GM21423 (cell line): ENCODE data around the gene GGNBP2.
"Not testable (repeated sequence)": the region's sequence is repeated elsewhere in the genome, so short reads cannot be mapped to it uniquely, and the experiment has no call there.

Experiments used
- ATAC-seq: cut with Tn5 transposase; IDR thresholded peaks from one replicate; pipeline ENCODE4 v1.9.1; 2021; ENCODE audit warnings: mild to moderate bottlenecking, moderate library complexity; ENCODE audit not compliant: unreplicated experiment

GGNBP2 gene

DNA sequence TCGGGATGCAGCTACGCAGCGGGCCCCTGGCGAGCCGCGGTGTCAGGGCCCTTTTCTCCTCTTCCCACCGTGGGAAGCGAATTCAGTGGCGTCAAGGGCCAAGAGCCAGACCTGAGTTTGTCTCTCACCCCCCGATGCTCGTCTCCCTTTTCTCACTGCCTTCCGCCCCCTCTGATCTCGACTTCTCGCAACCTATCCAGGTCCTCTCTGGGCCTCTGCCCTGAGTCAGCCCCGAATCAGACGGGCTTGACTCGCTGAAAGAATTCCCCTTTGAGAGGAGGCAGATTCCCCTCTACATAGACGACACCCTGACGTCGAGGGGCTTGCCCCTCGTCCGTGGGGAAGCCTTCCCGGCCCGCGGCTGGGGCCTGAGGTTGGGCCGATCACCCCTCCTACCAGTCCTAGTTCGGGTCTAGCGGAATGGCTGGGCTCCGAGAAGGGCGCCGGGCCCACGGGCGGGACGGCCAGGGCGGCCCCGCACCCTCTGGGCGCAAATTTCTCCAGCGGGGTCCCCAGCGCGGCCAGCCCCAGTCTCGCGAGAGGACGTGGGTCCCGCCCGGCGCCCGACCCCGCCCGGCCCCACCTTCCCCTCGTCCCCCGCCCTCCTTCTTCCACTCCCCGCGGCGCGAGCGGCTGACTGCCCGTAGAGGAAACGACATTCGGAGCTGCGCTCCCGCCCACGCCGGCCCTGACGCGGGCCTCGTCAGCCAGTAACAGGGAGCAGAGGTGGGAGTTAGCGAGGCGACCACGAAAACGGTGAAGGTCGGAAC lies at the start of gene GGNBP2:
Gene GGNBP2, plus strand, starts transcription at position 613 of the 770 bp plus-strand sequence. CDS start 806 bp downstream, outside the sequence.
- ATAC-seq: peak; percentile 43

DNA sequence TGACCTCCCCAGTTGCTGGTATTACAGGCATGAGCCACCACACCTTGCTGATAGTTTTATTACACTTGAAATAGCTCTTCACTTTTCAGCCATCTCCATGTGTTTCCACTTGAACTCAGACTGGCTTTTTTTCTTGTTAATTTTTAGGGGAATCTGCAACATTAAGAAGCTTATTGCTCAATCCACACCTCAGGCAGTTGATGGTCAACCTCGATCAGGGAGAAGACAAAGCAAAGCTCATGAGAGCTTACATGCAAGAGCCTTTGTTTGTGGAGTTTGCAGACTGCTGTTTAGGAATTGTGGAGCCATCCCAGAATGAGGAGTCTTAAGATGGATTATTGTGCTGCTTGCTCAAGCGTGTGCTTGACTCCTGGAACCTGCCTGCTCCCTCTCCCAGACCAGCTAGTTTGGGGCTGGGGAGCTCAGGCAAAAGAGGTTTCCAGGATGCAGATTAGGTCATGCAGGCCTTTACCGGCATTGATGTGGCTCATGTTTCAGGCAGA lies 49.6 kb upstream of the GGNBP2 start:
- ATAC-seq: no peak

DNA sequence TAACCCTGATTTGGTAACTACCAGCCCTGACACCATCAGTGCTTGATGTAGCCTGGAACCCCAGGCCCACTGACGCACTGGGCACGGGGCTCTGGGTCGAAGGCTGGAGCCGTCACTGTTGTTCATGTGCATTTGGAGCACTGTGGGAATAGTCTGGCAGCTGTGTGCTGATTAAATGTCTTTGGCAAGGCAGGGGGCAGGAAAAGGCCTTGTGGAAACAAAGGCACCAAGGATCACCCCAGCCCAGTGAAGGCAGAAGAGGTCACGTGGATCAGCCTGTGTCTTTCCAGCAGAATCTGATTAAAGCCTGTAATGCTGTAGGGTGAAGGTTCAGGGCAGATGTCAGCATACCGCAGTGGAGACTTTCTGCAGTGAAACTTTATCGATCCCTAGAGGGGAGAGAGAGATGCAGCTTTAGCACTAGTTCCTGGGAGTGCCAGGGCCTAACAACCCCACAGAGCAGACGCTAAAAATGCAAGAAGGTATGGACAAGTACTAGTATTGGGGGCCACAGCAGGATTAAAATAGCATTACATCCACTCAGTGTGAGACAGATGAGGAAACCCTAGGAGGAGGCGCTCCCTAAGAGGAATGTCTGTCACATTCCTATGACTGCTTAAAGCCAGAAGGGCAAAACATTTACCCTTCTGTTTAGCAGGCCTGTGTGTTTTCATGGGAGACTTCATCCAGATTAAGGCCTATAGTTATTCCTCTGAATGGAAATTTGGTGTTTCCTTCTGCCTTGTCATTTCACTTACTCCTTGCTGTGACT lies 48.5 kb upstream of the GGNBP2 start:
- no peak for ATAC-seq

GRCh38 chr17:36498155-36498554 lies 46.6 kb upstream of the GGNBP2 start:
- no peak for ATAC-seq

GRCh38 chr17:36498560-36499300 lies 46.0 kb upstream of the GGNBP2 start:
- ATAC-seq: no peak

GRCh38 chr17:36500745-36501225 lies 43.9 kb upstream of the GGNBP2 start:
- no peak for ATAC-seq

- ATAC-seq: no peak
Measured at GRCh38 chr17:36501351-36501750, 43.4 kb upstream of the GGNBP2 start.

DNA sequence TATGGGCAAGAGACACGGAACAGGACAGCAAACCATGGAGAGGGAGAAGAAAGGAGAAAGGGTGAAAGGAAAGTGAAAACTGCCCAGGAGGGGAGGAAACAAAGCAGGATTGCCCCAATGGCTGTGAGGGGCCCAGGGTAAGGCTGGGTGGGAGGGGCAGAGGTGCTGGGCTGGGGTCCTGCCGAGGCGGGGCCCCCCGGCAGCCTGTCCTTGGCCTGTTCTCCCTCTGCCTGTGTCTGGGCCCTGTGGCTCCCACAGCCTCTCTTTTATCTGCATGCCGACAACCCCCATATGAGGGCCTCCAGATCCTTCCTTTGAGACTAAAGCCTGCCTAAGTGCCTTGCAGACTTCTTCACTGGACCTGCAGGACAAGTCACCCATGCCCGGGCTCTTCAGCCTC lies 42.8 kb upstream of the GGNBP2 start:
- ATAC-seq: no peak

- ATAC-seq: no peak
Measured at GRCh38 chr17:36503456-36504155, 41.1 kb upstream of the GGNBP2 start.

DNA sequence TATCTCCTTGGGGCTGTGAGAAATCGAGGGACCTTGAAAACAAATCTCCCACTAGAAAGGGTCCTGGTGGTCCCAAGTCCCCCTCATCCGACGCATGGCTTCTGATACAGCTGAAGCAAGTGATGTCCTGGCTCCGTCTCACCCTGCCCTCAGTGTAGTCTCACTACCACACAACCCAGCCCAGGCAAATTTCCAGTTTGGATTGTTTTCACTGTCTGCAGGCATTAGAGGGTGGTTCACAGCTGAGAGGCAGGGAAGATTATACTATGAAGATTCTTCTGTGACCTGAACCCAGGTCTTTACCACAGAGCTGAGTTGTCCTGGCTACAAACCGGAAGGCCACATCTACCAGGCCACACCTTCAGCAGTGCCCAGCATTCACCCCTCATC lies 40.6 kb upstream of the GGNBP2 start:
- ATAC-seq: no peak

DNA sequence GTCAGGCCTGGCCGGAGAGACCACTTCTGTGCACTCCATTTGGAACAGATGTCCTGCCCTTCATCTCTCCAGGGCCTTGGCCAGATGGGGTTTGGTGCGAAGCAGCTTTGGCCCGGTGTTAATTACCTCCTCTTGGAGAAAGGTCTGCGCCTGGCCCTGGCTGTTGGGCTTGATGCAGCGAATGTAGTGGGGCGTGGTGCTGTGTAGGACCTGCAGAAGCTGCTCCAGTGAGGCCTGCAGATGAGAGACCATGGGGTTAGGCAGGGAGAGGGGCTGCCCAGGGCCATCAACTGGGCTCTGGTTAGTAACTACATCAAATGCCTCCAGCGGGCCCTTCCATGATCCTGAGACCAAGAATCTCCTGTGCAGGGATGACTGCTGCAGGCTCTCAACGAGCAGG lies 39.5 kb upstream of the GGNBP2 start:
- no peak for ATAC-seq

DNA sequence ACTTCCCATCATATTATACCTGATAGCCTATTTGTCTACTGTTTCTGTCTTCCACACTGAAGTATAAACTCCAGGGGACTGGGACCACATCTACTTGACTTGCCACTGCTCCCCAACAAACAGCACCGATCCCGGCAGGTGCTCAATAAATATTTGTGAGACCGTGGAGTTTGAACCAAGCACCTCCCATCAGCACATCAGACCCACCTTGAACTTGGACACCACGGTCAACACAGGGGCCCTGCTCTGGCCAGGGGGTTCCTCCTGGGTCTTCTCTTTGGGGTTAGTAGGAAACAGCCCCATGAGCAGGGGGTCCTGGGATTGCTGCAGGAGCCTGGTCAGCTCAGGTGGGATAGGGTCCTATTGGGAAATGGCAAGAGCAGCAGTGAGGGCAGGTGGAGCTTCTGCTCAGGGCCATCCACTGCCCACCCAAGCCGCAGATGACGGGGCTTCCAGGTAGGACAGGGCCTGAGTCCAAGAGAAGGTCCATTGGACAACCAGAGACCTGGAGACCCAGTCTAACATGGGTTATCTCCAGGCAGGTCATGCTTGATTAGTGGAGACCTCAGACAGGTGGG lies 38.4 kb upstream of the GGNBP2 start:
- ATAC-seq: no peak

- no peak for ATAC-seq
Measured at GRCh38 chr17:36506831-36507230, 37.9 kb upstream of the GGNBP2 start.

DNA sequence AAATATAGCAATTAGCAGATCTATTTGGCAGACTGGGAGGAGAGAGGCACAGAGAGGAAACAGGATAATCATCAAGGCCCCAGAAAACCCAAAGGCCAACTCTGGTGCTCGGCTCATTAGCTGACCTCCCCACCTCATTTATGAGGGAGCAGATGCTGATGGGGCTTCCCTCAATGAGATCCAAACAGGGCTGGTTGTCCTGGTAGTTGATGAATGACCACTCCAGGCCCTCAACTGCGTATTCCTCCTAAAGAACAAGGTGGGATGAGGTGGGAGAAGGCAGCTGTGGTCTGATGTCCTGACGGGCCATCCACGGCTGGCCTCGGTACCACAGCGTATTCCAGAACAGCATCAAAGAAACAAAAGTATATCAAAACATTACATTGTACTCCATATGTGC lies 37.5 kb upstream of the GGNBP2 start:
- ATAC-seq: no peak

- ATAC-seq: not testable (repeated sequence)
Measured at GRCh38 chr17:36508439-36508838, 36.3 kb upstream of the GGNBP2 start.

DNA sequence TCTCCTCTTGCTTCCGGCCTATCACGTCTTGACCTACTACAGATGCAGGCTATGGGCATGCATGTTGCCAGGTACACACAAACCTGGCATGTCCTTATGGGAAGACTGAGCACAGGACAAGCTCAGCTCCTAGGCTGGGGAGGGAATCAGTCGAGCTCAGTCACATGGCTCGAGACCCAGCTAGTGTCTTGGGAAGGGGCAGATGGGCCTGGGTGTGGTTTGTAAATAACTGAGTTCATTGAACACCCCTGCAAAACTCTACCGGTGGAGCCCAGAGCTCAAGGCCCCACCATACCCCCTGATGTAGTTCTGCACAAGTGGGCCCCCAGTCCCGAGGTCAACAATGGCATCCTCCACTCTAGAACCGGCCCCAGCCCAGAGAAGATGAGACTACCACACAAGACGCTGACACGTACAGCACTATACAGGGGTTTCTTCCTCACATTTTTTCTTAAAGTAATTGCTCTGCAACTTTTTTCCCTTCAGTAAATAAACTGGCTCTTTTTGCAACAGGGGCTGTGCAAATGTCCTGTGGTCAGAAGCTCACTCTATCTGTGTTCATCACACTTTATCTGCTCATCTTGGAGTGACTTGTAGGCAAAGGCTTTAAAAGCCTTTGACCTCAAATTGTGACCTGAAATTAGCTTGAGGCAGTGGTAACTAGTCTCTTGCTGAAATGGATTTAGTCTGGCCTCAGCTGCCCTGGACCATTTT lies 35.3 kb upstream of the GGNBP2 start:
- ATAC-seq: no peak

DNA sequence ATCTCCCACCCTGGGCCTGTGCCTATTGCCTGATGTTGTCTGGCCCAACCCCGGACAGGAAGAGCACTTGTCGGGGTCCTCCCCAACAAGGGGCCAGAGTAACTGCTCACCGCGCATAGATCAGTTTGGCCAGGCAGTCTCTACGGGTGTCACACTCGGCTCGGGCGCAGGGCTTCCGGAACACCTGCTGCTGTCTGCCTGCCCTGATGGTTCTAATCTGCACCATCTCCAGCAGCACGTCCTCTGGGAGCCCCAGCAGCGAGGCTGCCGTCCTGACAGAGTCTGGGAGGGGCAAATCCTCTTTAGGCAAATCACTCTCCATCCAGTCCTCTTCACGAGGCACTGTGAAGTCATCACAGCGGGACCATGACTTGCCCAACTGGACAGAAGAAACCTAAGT lies 34.1 kb upstream of the GGNBP2 start:
- ATAC-seq: no peak

DNA sequence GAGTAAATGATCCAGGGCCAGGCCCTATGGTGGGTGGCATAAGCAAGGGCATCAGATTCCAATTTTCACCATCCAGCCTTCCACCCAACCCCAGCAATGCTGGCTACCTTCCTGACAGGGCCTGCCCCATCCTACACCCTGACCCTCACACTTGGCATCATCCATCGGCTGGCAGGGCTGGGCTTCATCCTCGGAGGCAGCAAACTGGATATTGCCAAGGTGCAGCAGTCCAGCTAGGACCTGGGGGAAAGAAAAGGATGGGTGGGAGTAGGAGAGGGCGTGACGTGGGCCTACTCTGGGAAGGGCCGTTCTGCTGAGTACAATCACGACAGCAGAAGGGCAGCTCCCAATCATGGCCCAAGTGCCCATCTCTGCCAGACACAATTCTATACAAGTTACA lies 33.5 kb upstream of the GGNBP2 start:
- no peak for ATAC-seq

GRCh38 chr17:36512641-36513040 lies 32.1 kb upstream of the GGNBP2 start:
- ATAC-seq: no peak

DNA sequence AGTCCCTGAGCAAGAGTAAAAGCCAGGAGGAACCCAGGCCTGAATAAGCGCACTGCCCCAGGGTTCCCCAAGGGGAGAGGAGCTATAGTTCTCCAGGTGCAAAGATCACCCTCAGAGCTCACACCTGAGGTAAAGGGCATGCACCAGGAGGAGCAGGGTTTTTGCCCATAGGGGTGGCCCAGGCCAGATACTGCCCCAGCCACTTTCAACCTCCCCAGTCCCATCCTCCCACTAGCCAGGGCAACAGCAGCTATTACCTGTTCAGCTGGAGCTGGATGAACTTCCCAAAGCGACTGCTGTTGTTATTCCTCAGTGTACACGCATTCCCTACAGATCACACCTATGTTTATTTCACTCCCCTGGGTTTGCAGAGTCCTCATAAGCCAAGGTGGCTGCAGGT lies 29.9 kb upstream of the GGNBP2 start:
- ATAC-seq: no peak
